Uterus (tissue), 2 donors: ENCODE results near the gene MTNR1A.

Experiments
- CTCF ChIP-seq, 4 experiments: fragments of 200-600 bp in 2 of 4; fragments of 450-650 bp in 2 of 4; sonication (generic) in 2 of 4; IDR thresholded peaks; one replicate each; pipeline ENCODE4 v1.5.1; 2016 to 2019; ENCODE audit warnings: antibody characterized with exemption in 4 of 4, mild to moderate bottlenecking in 2 of 4, moderate library complexity in 1 of 4
- POLR2A ChIP-seq, 2 donors: fragments of 450-650 bp; IDR thresholded peaks; one replicate each; pipeline ENCODE4 v1.6.1; 2016; ENCODE audit warnings: antibody characterized with exemption in 2 of 2, mild to moderate bottlenecking in 1 of 2, moderate library complexity in 1 of 2

GRCh38 chr4:186514271-186514950 lies 41.0 kb downstream of the MTNR1A start:
- TF ChIP-seq POLR2A (IDR thresholded peaks at IDR 0.05) (no peak), CTCF (IDR thresholded peaks at IDR 0.05) (no peak)
